ENCODE measurements around the gene CCDC86.

The CCDC86 gene

DNA sequence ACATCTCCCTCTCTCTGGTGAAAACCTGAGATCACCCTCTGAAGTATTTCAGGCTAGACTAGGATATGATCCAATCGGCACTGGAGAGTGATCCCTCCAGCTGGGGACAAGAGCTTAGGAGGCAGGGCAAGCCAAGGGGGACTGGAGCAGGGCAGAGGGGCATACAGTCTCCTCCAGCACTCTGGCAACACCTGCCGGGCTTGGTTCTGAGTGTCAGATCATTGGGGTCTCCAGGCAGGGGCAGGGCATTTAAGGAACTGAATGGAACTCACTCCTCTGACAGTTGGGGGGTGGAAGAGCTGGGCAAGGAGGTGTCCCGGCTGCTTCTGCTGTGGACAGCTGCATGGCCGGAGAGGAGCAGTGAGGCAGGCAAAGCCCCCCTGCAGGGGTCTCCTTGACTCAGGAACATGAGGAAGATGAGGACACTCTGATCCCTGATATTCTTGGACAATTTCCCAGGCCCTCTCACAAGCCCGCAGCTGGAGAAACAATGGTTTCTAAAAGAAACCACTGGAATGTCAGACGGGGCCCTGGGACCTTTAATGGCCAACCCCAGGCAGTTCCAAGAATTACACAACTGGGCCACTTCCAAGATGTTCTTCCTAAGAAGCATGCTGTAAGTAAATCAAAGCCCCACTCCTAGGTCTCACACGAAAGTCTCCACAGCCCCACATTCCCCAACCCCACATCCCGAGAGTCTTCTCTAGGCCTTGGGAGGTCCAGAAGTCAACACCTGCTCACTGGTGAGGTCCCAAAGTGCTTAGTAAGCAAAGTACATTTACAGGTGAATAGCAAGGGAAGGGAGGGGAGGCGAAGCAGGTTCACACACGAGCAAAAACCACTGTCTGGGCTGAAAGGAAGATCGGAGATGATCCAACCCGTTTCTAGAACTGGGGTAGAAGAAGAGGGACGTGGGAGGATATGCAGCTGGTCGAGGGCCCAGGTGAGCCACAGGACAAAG, 1.2 kb upstream of the CCDC86 start:
- DNase-seq (no peak), ATAC-seq (ENCODE audit: insufficient read depth, low read depth) (no peak)
- Histone ChIP-seq H3K36me3 (ENCODE audit: insufficient read depth, low read length) (peaks cover 10% of the 10 kb centered on the region; the same call in 1 of the 2 replicates), H2AFZ (ENCODE audit: low read depth, low read length) (peak overlapping the region; percentile 91), H3K9me3 (ENCODE audit: insufficient read depth, low read length, severe bottlenecking) (no peaks in the 10 kb centered on the region), H3K9ac (ENCODE audit: low read depth, low read length) (peak overlapping the region; percentile 75; the same call in 1 of the 2 replicates), H3K27me3 (ENCODE audit: insufficient read depth, low read length, poor library complexity) (no peaks in the 10 kb centered on the region), H3K4me2 (ENCODE audit: insufficient read depth, low read length) (peak overlapping the region; percentile 96), H3K4me1 (ENCODE audit: insufficient read depth, low read length) (peaks cover 38% of the 10 kb centered on the region), H3K27ac (ENCODE audit: low read length) (peak overlapping the region; percentile 84; the same call in 1 of the 2 replicates), H4K20me1 (ENCODE audit: insufficient read depth, low read length) (peaks cover 22% of the 10 kb centered on the region), H3K79me2 (ENCODE audit: insufficient read depth, low read length) (peaks cover 42% of the 10 kb centered on the region), H3K4me3 (ENCODE audit: low read depth in 1 of 2, low read length in 2 of 2) (peak overlapping the region in 1 of 2 experiments; percentile 90; a peak in 2 of 4 replicates)
- TF ChIP-seq, protein P1, sequence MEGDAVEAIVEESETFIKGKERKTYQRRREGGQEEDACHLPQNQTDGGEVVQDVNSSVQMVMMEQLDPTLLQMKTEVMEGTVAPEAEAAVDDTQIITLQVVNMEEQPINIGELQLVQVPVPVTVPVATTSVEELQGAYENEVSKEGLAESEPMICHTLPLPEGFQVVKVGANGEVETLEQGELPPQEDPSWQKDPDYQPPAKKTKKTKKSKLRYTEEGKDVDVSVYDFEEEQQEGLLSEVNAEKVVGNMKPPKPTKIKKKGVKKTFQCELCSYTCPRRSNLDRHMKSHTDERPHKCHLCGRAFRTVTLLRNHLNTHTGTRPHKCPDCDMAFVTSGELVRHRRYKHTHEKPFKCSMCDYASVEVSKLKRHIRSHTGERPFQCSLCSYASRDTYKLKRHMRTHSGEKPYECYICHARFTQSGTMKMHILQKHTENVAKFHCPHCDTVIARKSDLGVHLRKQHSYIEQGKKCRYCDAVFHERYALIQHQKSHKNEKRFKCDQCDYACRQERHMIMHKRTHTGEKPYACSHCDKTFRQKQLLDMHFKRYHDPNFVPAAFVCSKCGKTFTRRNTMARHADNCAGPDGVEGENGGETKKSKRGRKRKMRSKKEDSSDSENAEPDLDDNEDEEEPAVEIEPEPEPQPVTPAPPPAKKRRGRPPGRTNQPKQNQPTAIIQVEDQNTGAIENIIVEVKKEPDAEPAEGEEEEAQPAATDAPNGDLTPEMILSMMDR (IDR thresholded peaks at IDR 0.05; ENCODE audit: borderline replicate concordance, extremely low read depth, low read length, poor library complexity, severe bottlenecking): no peak
- TF ChIP-seq EZH2 (IDR thresholded peaks at IDR 0.05; ENCODE audit: borderline replicate concordance, low read depth, low read length, severe bottlenecking): no peak

- H2AFZ ChIP-seq (ENCODE audit: low read depth, low read length): peak overlapping the region; percentile 91
- DNase-seq: no peak
- 0 out of 3 replicates have a peak, but pooled peaks have one; percentile 3 for ATAC-seq (ENCODE audit: insufficient read depth, low read depth)
Measured at GRCh38 chr11:60842668-60843600, 1.0 kb downstream of the CCDC86 start.

DNA sequence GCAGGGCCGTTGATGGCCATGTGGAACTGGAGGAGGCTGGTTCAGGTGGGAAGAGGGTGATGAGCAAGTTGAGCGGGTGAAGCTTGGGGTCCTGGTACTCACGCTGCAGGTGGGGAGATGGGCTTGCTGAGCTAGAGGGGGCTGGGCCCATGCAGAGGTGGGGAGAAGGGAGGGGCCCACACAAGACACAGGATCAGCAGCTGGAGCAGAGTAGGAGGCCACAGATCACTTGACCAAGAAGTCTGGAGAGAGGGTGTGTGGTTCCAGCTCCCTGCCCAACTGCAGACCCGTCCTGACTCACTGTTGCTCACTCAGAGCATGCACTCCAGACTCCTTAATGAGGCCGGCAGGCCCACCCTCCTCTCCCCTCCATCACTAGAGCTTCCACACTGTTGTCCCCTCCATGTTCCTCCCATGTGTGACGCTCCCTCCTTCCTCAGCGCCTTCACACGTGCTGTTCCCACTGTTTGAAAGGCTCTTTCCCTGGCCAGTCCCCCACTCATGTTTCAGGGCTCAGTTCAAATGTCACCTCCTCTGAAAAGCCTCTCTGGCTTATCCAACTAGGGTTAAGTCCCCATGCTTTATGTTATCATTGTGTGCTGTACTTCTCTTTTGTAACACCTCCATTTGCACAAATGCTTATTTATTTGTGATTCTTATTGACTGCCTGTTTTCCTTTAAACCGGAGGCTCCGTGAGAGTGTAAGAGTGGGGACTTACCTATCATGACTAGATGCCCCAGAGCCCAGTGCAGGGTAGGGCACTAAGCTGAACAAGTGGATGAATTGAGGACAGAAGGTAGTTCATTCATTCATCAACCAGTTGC, 2.3 kb downstream of the CCDC86 start:
- Histone ChIP-seq H3K4me1 (ENCODE audit: insufficient read depth, low read length) (peaks cover 45% of the 10 kb centered on the region), H2AFZ (ENCODE audit: low read depth, low read length) (no peak overlapping the region), H3K9ac (ENCODE audit: low read depth, low read length) (peak overlapping the region; percentile 75), H3K27ac (ENCODE audit: low read length) (peak overlapping the region; percentile 74), H4K20me1 (ENCODE audit: insufficient read depth, low read length) (peaks cover 33% of the 10 kb centered on the region), H3K9me3 (ENCODE audit: insufficient read depth, low read length, severe bottlenecking) (no peaks in the 10 kb centered on the region), H3K27me3 (ENCODE audit: insufficient read depth, low read length, poor library complexity) (no peaks in the 10 kb centered on the region), H3K4me3 (ENCODE audit: low read depth in 1 of 2, low read length in 2 of 2) (peak overlapping the region; percentile 90 to 98; a peak in 3 of 4 replicates), H3K4me2 (ENCODE audit: insufficient read depth, low read length) (peak overlapping the region; percentile 96), H3K79me2 (ENCODE audit: insufficient read depth, low read length) (peaks cover 54% of the 10 kb centered on the region), H3K36me3 (ENCODE audit: insufficient read depth, low read length) (peaks cover 36% of the 10 kb centered on the region)
- no peak for TF ChIP-seq EZH2 (IDR thresholded peaks at IDR 0.05; ENCODE audit: borderline replicate concordance, low read depth, low read length, severe bottlenecking)
- TF ChIP-seq, protein P1 (IDR thresholded peaks at IDR 0.05; ENCODE audit: borderline replicate concordance, extremely low read depth, low read length, poor library complexity, severe bottlenecking): no peak
- ATAC-seq (ENCODE audit: insufficient read depth, low read depth) (peak; percentile 16; the same call in 1 of the 3 replicates), DNase-seq (no peak)

More at GRCh38 chr11:60842668-60843600, 1.0 kb downstream of the CCDC86 start:
- H3K79me2 ChIP-seq (ENCODE audit: insufficient read depth, low read length): peaks cover 54% of the 10 kb centered on the region
- H3K27me3 ChIP-seq (ENCODE audit: insufficient read depth, low read length, poor library complexity): no peaks in the 10 kb centered on the region
- H3K27ac ChIP-seq (ENCODE audit: low read length): peak overlapping the region; percentile 74
- H3K4me3 ChIP-seq (ENCODE audit: low read depth in 1 of 2, low read length in 2 of 2): peak overlapping the region; percentile 90 to 98
- H4K20me1 ChIP-seq (ENCODE audit: insufficient read depth, low read length): peaks cover 27% of the 10 kb centered on the region
- peak overlapping the region; percentile 75 for H3K9ac ChIP-seq (ENCODE audit: low read depth, low read length)
- no peak for TF ChIP-seq EZH2 (IDR thresholded peaks at IDR 0.05; ENCODE audit: borderline replicate concordance, low read depth, low read length, severe bottlenecking)
- TF ChIP-seq, protein P1 (IDR thresholded peaks at IDR 0.05; ENCODE audit: borderline replicate concordance, extremely low read depth, low read length, poor library complexity, severe bottlenecking): no peak
- H3K4me1 ChIP-seq (ENCODE audit: insufficient read depth, low read length): peaks cover 45% of the 10 kb centered on the region
- no peaks in the 10 kb centered on the region for H3K9me3 ChIP-seq (ENCODE audit: insufficient read depth, low read length, severe bottlenecking)
- peak overlapping the region; percentile 96 for H3K4me2 ChIP-seq (ENCODE audit: insufficient read depth, low read length)
- H3K36me3 ChIP-seq (ENCODE audit: insufficient read depth, low read length): peaks cover 23% of the 10 kb centered on the region
